SU-DHL-6 (cell line): ENCODE data around the gene FIS1.

Experiments used
- EZH2phosphoT487 ChIP-seq: fragments of 200-600 bp; sonication (generic), shearing (Covaris generic); conservative IDR thresholded peaks from 2 replicates; pipeline ENCODE4 v1.6.1; 2018; ENCODE audit warnings: mild to moderate bottlenecking, antibody characterized with exemption, low read length, moderate library complexity, mixed read lengths
- TF ChIP-seq, protein P1 (sequence below): fragments of 200-600 bp; sonication (generic); IDR thresholded peaks from one replicate; pipeline ENCODE4 v1.5.1; 2017; ENCODE audit warnings: antibody characterized with exemption, mild to moderate bottlenecking, low read length, moderate library complexity; ENCODE audit not compliant: insufficient read depth, poor library complexity, severe bottlenecking

- TF ChIP-seq, protein P1, sequence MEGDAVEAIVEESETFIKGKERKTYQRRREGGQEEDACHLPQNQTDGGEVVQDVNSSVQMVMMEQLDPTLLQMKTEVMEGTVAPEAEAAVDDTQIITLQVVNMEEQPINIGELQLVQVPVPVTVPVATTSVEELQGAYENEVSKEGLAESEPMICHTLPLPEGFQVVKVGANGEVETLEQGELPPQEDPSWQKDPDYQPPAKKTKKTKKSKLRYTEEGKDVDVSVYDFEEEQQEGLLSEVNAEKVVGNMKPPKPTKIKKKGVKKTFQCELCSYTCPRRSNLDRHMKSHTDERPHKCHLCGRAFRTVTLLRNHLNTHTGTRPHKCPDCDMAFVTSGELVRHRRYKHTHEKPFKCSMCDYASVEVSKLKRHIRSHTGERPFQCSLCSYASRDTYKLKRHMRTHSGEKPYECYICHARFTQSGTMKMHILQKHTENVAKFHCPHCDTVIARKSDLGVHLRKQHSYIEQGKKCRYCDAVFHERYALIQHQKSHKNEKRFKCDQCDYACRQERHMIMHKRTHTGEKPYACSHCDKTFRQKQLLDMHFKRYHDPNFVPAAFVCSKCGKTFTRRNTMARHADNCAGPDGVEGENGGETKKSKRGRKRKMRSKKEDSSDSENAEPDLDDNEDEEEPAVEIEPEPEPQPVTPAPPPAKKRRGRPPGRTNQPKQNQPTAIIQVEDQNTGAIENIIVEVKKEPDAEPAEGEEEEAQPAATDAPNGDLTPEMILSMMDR, result no peak
- no peak for TF ChIP-seq EZH2phosphoT487
Measured at GRCh38 chr7:101231644-101232043, 13.2 kb downstream of the FIS1 start.
